Activated CD8-positive, alpha-beta T cell treated with anti-CD3 and anti-CD28 coated beads for 36 hours (primary cell): ENCODE results near the gene ARHGAP1. TPM values are rescaled to one million over a fixed set of nuclear protein-coding genes. Genes with fewer than 3 reads are reported as not detected.
A peak's percentile ranks its signal among the peaks of the same experiment; 100 is the strongest.

ENCODE experiments used
- ATAC-seq: fragments of 200-7000 bp; cut with Tn5 transposase; one replicate; pipeline ENCODE4 v1.10.0; 2021; ENCODE audit warnings: mild to moderate bottlenecking, moderate library complexity
- CTCF ChIA-PET: fragments of 350-600 bp; sonication (Branson Sonifier 250); formaldehyde crosslinking; loops from one replicate; lab custom pipeline; 2021; ENCODE audit warnings: antibody characterized with exemption; lab: Charles Lee
- POLR2A ChIA-PET: fragments of 350-600 bp; sonication (Branson Sonifier 250); formaldehyde crosslinking; loops from one replicate; lab custom pipeline; 2021; ENCODE audit warnings: antibody characterized with exemption; lab: Charles Lee
- DNase-seq: peaks from one replicate; pipeline ENCODE4 v3.0.0-alpha.2; 2020
- H3K27ac Mint-ChIP-seq: one replicate; pipeline ENCODE4 v1.8.0; 2021; ENCODE audit warnings: mild to moderate bottlenecking, mixed read lengths
- H3K27me3 Mint-ChIP-seq: one replicate; pipeline ENCODE4 v1.8.0; 2021; ENCODE audit warnings: mixed read lengths
- H3K36me3 Mint-ChIP-seq: one replicate; pipeline ENCODE4 v1.8.0; 2021; ENCODE audit warnings: low read depth, mixed read lengths
- H3K4me1 Mint-ChIP-seq: one replicate; pipeline ENCODE4 v1.8.0; 2021; ENCODE audit warnings: low read depth, mixed read lengths
- H3K4me3 Mint-ChIP-seq: one replicate; pipeline ENCODE4 v1.8.0; 2021; ENCODE audit warnings: mild to moderate bottlenecking, moderate library complexity, mixed read lengths
- H3K9me3 Mint-ChIP-seq: one replicate; pipeline ENCODE4 v1.8.0; 2021; ENCODE audit warnings: mixed read lengths
- CTCF ChIP-seq: fragments of 200-600 bp; IDR thresholded peaks from one replicate; pipeline ENCODE4 v1.8.0; 2022; ENCODE audit warnings: antibody characterized with exemption, mild to moderate bottlenecking
- intact Hi-C: fragments of 100-400 bp; cut with micrococcal nuclease; formaldehyde crosslinking; loops from one replicate; pipeline ENCODE4 v1.10.0; 2022
- total RNA-seq, 2 experiments: library from RNA; stranded (reverse); gene quantifications; one replicate each; pipeline ENCODE4 v1.2.3, GENCODE V29; 2021

Gene ARHGAP1
- total RNA-seq, 2 experiments from 2014 or later = 32.7 to 34.5 TPM

DNA sequence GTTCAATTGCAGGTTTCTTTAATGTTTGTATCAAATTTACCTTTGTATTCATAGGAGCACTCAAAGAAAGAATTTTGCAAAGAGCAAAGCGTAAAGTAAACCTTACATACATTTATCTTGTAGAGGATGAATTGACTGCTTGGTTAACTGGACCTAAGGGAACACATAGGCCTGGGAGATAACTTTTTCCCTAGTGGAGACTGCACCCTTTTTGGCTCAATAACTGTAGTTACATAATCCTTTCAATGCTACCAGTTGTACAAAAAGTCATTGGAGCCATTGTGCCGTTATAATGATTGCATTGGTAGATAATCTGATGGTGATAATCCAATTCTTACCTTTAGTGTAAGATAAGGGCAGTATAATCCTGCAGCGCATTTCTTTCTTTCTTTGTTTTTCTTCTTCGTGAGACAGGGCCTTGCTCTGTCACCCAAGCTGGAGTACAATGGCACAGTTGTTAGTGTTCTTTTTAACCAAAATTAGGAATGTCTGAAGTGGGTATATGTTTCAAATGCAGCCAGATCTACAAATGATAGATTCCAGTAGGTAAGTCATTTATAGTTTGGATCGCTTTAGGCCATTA lies 64.8 kb downstream of the ARHGAP1 start:
- TF ChIP-seq CTCF = no peak
- ChIA-PET POLR2A (no interaction called here), CTCF (no interaction called here)
- H3K36me3 Mint-ChIP-seq = peaks cover 16% of the 10 kb centered on the region
- intact Hi-C loops = no loop called here
- H3K27ac Mint-ChIP-seq = no peak overlapping the region
- DNase-seq = no peak
- H3K4me3 Mint-ChIP-seq = no peak overlapping the region
- no peaks in the 10 kb centered on the region for H3K9me3 Mint-ChIP-seq
- no peak for ATAC-seq
- H3K4me1 Mint-ChIP-seq = peaks cover 12% of the 10 kb centered on the region
- H3K27me3 Mint-ChIP-seq = no peaks in the 10 kb centered on the region

DNA sequence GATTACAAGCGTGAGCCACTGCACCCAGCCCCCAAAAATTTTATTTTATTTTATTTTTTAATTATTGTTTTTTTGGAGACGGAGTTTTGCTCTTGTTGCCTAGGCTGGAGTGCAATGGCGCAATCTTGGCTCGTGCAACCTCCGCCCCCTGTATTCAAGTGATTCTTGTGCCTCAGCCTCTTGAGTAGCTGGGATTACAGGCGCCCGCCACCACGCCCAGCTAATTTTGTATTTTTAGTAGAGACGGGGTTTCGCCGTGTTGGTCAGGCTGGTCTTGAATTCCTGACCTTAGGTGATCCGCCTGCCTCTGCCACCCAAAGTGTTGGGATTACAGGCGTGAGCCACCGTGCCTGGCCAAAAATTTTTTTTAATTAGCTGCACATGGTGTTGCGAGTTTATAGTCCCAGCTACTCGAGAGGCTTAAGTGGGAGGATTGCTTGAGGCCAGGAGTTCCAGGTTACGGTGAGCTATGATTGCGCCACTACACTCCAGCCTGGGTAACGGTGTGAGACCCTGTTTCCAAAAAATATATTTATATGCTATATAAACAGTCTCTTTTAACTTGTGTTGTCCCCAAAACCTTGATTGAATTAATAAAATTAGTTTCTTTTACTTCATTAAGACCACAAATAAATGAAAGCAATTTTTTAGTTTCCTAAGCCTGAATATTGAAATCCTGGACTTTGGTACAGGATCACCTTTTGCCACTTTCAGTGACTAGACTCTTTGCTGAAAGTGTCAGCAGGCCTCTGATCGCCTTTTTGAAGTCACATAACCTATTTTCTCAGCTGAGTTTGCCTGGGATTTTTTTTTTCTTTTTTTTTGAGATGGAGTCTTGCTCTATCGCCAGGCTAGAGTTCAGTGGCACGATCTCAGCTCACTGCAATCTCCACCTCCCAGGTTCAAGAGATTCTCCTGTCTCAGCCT lies 66.9 kb downstream of the ARHGAP1 start:
- Mint-ChIP-seq H3K9me3 (no peaks in the 10 kb centered on the region), H3K27me3 (no peaks in the 10 kb centered on the region), H3K27ac (no peak overlapping the region), H3K4me3 (no peak overlapping the region), H3K4me1 (peaks cover 9% of the 10 kb centered on the region), H3K36me3 (peaks cover 6% of the 10 kb centered on the region)
- no peak for TF ChIP-seq CTCF
- ChIA-PET POLR2A (interaction anchor here (0.6 to 1.0 kb wide), 2 partner anchors 9 to 93 kb away, joined by 3 to 4 read pairs; no protein-coding TSS in a partner anchor), CTCF (interaction anchor here (1.8 kb wide), 1 partner anchor 15 kb away, joined by 9 read pairs; the partner anchor contains the start of genes ATG13 and HARBI1)
- intact Hi-C loops = no loop called here
- ATAC-seq (no peak), DNase-seq (no peak)

DNA sequence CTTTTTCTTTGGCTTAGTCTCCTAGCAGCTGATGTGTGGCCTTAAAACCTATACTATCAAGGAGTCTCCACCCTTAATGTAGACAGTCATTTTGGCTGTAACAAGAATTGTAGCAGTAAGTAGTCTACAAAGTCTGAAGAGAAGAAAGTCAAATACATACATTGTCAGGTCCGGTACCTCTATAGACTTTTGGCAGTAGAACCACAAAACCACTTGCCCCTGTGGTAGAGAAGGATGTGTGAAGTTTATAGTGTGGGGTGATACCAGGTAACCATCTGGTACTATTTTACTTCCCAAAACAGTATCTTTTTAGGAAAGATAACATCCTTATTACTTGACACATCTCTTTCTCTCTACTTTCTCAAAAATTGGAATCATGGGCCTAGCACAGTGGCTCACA lies 67.9 kb downstream of the ARHGAP1 start:
- Mint-ChIP-seq H3K27me3 (no peaks in the 10 kb centered on the region), H3K27ac (peak overlapping the region; percentile 35), H3K9me3 (no peaks in the 10 kb centered on the region), H3K4me3 (no peak overlapping the region), H3K4me1 (peaks cover 7% of the 10 kb centered on the region), H3K36me3 (peaks cover 3% of the 10 kb centered on the region)
- POLR2A ChIA-PET = interaction anchor here (1.0 to 1.1 kb wide), 2 partner anchors 32 to 38 kb away, joined by 3 to 4 read pairs; partner anchors contain the start of gene AMBRA1
- CTCF ChIA-PET = no interaction called here
- TF ChIP-seq CTCF = no peak
- intact Hi-C loops = no loop called here
- DNase-seq = no peak
- no peak for ATAC-seq

DNA sequence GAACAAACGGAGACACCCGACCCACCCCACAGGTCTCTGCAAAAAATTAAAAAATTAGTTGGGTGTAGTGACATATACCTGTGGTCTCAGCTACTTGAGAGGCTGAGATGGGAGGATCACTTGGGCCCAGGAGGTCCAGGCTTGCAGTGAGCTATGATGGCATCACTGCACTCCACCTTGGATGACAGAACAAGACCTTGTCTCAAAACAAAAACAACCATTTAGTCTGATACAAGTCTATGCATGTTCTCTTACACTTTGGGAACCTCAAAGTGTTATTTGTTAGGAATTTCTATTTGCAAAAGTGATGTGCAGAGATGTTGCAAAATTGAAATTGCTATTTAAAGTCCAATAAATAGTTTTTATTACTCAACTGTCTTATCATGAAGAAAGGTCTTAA lies 68.7 kb downstream of the ARHGAP1 start:
- Mint-ChIP-seq H3K9me3 (no peaks in the 10 kb centered on the region), H3K36me3 (peaks cover 3% of the 10 kb centered on the region), H3K27ac (no peak overlapping the region), H3K27me3 (no peaks in the 10 kb centered on the region), H3K4me3 (no peak overlapping the region), H3K4me1 (peaks cover 7% of the 10 kb centered on the region)
- intact Hi-C loops = no loop called here
- ChIA-PET CTCF (interaction anchor here (1.2 kb wide), 1 partner anchor 13 kb away, joined by 3 read pairs; no protein-coding TSS in a partner anchor), POLR2A (interaction anchor here (1.0 to 1.1 kb wide), 2 partner anchors 33 to 37 kb away, joined by 3 to 4 read pairs; partner anchors contain the start of gene AMBRA1)
- DNase-seq (no peak), ATAC-seq (no peak)
- TF ChIP-seq CTCF = no peak
